Measurements from ENCODE around the gene LNP1.
"Not testable (repeated sequence)": the region's sequence is repeated elsewhere in the genome, so short reads cannot be mapped to it uniquely, and the experiment has no call there.

Gene LNP1

DNA sequence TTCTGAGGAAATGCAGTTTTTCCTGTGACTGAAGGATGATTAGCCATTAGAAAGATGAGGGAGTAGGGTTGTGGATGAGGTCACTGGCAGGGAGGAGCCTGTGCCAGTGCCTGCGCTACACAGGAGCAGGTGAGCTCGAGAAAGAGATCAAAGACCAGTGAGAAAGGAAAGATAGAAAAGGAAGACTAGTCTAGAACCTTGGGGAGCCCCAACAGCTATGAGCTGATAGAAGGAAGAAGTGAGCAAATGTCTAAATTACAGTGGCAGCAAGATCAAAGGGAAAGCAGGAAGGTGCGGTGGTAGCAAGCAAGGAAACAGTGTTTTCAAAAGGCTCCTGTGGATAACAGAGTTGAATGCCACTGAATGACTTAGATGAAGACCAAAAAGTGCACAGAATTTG is 39.6 kb downstream of the LNP1 start:
- TF ChIP-seq, protein P1, sequence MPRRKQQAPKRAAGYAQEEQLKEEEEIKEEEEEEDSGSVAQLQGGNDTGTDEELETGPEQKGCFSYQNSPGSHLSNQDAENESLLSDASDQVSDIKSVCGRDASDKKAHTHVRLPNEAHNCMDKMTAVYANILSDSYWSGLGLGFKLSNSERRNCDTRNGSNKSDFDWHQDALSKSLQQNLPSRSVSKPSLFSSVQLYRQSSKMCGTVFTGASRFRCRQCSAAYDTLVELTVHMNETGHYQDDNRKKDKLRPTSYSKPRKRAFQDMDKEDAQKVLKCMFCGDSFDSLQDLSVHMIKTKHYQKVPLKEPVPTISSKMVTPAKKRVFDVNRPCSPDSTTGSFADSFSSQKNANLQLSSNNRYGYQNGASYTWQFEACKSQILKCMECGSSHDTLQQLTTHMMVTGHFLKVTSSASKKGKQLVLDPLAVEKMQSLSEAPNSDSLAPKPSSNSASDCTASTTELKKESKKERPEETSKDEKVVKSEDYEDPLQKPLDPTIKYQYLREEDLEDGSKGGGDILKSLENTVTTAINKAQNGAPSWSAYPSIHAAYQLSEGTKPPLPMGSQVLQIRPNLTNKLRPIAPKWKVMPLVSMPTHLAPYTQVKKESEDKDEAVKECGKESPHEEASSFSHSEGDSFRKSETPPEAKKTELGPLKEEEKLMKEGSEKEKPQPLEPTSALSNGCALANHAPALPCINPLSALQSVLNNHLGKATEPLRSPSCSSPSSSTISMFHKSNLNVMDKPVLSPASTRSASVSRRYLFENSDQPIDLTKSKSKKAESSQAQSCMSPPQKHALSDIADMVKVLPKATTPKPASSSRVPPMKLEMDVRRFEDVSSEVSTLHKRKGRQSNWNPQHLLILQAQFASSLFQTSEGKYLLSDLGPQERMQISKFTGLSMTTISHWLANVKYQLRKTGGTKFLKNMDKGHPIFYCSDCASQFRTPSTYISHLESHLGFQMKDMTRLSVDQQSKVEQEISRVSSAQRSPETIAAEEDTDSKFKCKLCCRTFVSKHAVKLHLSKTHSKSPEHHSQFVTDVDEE (CRISPR knock-in tag; IDR thresholded peaks at IDR 0.05), result no peak
- TF ChIP-seq ZFP30 (CRISPR knock-in tag; IDR thresholded peaks at IDR 0.05), result no peak
- TF ChIP-seq ZNF565 (CRISPR knock-in tag; conservative IDR thresholded peaks at IDR 0.05; ENCODE audit: low read depth), result no peak
- TF ChIP-seq TOX (CRISPR knock-in tag; IDR thresholded peaks at IDR 0.05; ENCODE audit: borderline replicate concordance), result no peak
- TF ChIP-seq BACH2 (CRISPR knock-in tag; IDR thresholded peaks at IDR 0.05; ENCODE audit: borderline replicate concordance), result no peak
- no peak for TF ChIP-seq PPARA (CRISPR knock-in tag; IDR thresholded peaks at IDR 0.05; ENCODE audit: borderline replicate concordance)
- no peak for TF ChIP-seq ESRRG (CRISPR knock-in tag; IDR thresholded peaks at IDR 0.05)
- TF ChIP-seq GLIS3 (CRISPR knock-in tag; IDR thresholded peaks at IDR 0.05), result no peak
- TF ChIP-seq, protein P2, sequence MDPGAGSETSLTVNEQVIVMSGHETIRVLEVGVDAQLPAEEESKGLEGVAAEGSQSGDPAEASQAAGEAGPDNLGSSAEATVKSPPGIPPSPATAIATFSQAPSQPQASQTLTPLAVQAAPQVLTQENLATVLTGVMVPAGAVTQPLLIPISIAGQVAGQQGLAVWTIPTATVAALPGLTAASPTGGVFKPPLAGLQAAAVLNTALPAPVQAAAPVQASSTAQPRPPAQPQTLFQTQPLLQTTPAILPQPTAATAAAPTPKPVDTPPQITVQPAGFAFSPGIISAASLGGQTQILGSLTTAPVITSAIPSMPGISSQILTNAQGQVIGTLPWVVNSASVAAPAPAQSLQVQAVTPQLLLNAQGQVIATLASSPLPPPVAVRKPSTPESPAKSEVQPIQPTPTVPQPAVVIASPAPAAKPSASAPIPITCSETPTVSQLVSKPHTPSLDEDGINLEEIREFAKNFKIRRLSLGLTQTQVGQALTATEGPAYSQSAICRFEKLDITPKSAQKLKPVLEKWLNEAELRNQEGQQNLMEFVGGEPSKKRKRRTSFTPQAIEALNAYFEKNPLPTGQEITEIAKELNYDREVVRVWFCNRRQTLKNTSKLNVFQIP (CRISPR knock-in tag; IDR thresholded peaks at IDR 0.05; ENCODE audit: borderline replicate concordance, low read depth), result no peak
- TF ChIP-seq ARNTL (CRISPR knock-in tag; IDR thresholded peaks at IDR 0.05; ENCODE audit: borderline replicate concordance, low read depth), result no peak
- TF ChIP-seq CSDC2 (CRISPR knock-in tag; IDR thresholded peaks at IDR 0.05), result no peak
- TF ChIP-seq ZNF70 (CRISPR knock-in tag; IDR thresholded peaks at IDR 0.05), result no peak
- no peak for TF ChIP-seq ZNF8 (CRISPR knock-in tag; IDR thresholded peaks at IDR 0.05)

DNA sequence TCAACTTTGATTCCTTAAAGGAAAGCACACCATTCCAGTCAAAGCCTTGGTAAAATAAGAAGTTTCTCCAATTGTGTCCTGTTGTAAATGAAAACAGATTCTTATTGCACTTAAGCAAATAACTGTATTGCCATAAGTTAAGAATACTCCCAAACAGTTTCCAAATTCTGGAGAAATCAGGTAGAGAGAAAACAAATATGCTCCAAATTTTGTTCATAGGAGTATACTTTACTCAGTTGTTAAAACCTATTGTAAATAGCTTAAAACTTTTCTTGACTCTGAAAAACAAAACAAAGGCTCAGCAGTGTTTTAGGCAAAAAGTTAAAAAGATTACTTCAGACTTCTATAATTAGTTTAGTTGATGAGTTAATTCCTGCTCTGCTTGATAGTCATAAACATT is 42.4 kb downstream of the LNP1 start:
- TF ChIP-seq ZNF565 (CRISPR knock-in tag; conservative IDR thresholded peaks at IDR 0.05; ENCODE audit: low read depth), result no peak
- ATAC-seq, result no peak

More for the DNA sequence above, 39.6 kb downstream of the LNP1 start:
- ATAC-seq, result no peak

GRCh38 chr3:100447067-100447466 is 45.7 kb downstream of the LNP1 start:
- ATAC-seq, result not testable (repeated sequence)

DNA sequence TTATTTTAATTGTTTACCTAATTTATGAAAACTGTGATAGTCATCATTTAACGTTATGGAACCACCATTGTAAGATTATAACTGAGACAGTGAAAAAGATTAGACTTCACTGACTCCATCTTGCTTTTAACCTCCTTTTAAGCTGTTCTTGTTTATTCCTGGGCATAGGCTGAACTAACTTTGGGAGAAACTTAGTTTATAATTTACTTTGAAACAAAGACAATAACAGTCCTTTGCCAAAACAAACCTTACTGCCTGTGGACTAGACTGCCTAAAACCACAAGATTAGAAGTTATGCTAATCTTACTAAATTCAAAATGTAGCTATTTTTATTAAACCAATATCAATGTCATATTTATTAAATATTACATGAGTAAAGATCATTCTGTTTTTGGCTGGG is 46.7 kb downstream of the LNP1 start:
- ATAC-seq, result no peak
- no peak for TF ChIP-seq ZC3H10 (CRISPR knock-in tag; IDR thresholded peaks at IDR 0.05)
- no peak for TF ChIP-seq TOX (CRISPR knock-in tag; IDR thresholded peaks at IDR 0.05; ENCODE audit: borderline replicate concordance)
- no peak for TF ChIP-seq ZFP3 (CRISPR knock-in tag; IDR thresholded peaks at IDR 0.05)
- TF ChIP-seq ZNF565 (CRISPR knock-in tag; conservative IDR thresholded peaks at IDR 0.05; ENCODE audit: low read depth), result no peak
- TF ChIP-seq SNAI2 (CRISPR knock-in tag; IDR thresholded peaks at IDR 0.05), result no peak
- TF ChIP-seq, protein P3, sequence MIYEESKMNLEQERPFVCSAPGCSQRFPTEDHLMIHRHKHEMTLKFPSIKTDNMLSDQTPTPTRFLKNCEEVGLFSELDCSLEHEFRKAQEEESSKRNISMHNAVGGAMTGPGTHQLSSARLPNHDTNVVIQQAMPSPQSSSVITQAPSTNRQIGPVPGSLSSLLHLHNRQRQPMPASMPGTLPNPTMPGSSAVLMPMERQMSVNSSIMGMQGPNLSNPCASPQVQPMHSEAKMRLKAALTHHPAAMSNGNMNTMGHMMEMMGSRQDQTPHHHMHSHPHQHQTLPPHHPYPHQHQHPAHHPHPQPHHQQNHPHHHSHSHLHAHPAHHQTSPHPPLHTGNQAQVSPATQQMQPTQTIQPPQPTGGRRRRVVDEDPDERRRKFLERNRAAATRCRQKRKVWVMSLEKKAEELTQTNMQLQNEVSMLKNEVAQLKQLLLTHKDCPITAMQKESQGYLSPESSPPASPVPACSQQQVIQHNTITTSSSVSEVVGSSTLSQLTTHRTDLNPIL (CRISPR knock-in tag; IDR thresholded peaks at IDR 0.05; ENCODE audit: low read depth), result no peak
- TF ChIP-seq PATZ1 (CRISPR knock-in tag; IDR thresholded peaks at IDR 0.05; ENCODE audit: borderline replicate concordance), result no peak
- no peak for TF ChIP-seq TCF4 (CRISPR knock-in tag; IDR thresholded peaks at IDR 0.05; ENCODE audit: borderline replicate concordance)
- TF ChIP-seq BACH2 (CRISPR knock-in tag; IDR thresholded peaks at IDR 0.05; ENCODE audit: borderline replicate concordance), result no peak
- no peak for TF ChIP-seq PPARA (CRISPR knock-in tag; IDR thresholded peaks at IDR 0.05; ENCODE audit: borderline replicate concordance)
- no peak for TF ChIP-seq RARB (CRISPR knock-in tag; IDR thresholded peaks at IDR 0.05)
- no peak for TF ChIP-seq ISL1 (CRISPR knock-in tag; IDR thresholded peaks at IDR 0.05)
- no peak for TF ChIP-seq ZFP30 (CRISPR knock-in tag; IDR thresholded peaks at IDR 0.05)
- TF ChIP-seq ARNTL (CRISPR knock-in tag; IDR thresholded peaks at IDR 0.05; ENCODE audit: borderline replicate concordance, low read depth), result no peak
- no peak for TF ChIP-seq CSDC2 (CRISPR knock-in tag; IDR thresholded peaks at IDR 0.05)

Measured in SK-N-SH treated with all-trans-retinoic acid at 6 μM for 48 hours (cell line).